ENCODE measurements around the gene ARL2BP.

The ARL2BP gene

GRCh38 chr16:57284209-57284951 is 39.3 kb downstream of the ARL2BP start, which contains the start of gene PLLP:
Gene PLLP, minus strand, starts transcription at chr16:57284672. Its CDS starts 132 bp downstream, at chr16:57284540.
- peak; percentile 66 for DNase-seq

GRCh38 chr16:57284952-57285363 is 39.9 kb downstream of the ARL2BP start:
- DNase-seq = no peak

- no peak for DNase-seq
These were observed 40.3 kb downstream of the ARL2BP start for GRCh38 chr16:57285379-57285778.

- DNase-seq = no peak
These were observed 44.6 kb downstream of the ARL2BP start for GRCh38 chr16:57289391-57290257.

GRCh38 chr16:57297856-57298255 is 52.8 kb downstream of the ARL2BP start:
- DNase-seq = no peak

- peak; percentile 66 for DNase-seq
These were observed 54.1 kb downstream of the ARL2BP start for GRCh38 chr16:57299009-57299718.

GRCh38 chr16:57299719-57300386 is 54.8 kb downstream of the ARL2BP start:
- DNase-seq = peak; percentile 96

GRCh38 chr16:57300387-57301125 is 55.5 kb downstream of the ARL2BP start:
- DNase-seq = peak; percentile 100

- no peak for DNase-seq
These were observed 56.2 kb downstream of the ARL2BP start for GRCh38 chr16:57301126-57301817.
